NAMALWA (cell line): ENCODE results near the gene ZNF709.
A peak's percentile ranks its signal among the peaks of the same experiment; 100 is the strongest.
"Not testable (repeated sequence)": the region's sequence is repeated elsewhere in the genome, so short reads cannot be mapped to it uniquely, and the experiment has no call there.

Experiments used
- DNase-seq: peaks from one replicate; pipeline ENCODE4 v3.0.0-alpha.2; 2015; ENCODE audit warnings: low spot score

The ZNF709 gene

DNA sequence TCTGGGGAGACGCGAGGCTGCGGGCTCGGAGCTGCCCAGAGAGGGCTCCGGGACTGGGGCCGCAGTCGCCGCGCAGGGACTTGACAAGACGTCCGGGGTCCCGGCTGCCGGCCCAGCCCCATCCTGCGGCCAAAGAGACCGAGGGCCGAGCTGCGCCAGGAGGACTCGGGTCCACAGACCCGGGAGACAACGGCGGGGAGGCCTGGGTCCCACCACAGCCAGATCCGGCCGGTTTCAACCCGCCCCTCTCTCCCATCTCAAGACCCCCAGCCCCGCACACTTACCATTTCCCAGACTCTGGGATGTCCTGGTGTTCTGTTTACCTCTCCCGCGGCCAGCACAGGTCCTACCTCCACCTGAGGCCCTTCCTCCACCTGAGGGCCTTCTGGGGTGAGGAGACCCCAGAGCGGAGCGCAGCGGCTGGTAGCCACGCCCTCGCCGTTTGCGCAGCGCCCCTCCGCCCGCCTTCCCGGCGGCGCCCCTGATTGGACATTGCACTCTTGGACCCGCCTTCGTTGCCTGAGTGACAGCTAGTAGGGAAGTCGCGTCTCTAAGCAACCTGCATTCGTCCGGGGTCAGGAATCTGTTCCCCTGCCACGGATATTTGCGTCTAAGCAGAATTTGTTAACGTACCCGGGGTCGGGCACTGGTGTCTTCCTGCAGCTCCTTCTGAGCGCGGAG, at the start of gene ZNF709:
TSS of gene ZNF709 (minus strand) at position 446 of the 681 bp plus-strand sequence. CDS start at position 287, 159 bp downstream.
- DNase-seq: peak; percentile 94

DNA sequence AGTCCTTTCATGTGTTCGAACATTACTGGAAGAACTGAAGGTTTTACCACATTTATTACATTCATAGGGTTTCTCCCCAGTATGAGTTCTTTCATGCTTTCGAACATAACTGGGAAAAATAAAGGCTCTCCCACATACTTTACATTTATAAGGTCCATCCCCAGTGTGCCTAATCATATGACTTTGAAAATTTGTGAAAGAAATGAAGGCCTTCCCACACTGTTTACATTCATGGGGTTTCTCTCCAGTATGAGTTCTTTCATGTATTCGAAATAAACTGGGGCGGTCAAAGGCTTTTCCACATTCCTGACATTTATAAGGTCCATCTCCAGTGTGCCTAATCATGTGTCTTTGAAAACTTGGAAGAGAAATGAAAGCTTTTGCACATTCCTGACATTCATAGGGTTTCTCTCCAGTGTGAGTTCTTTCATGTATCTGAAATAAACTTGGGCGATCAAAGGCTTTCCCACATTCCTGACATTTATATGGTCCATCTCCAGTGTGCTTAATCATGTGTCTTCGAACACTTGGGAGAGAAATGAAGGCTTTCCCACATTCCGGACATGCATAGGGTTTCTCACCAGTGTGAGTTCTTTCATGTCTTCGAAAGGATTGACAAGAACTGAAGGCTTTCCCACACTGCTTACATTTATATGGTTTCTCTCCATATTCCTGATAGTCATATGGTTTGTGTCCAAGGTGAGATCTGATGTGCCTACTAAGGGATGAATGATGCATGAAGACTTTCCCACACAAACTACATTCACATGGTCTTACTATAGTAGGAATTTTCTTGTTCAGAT, 42.6 kb upstream of the ZNF709 start:
- DNase-seq: peak; percentile 21

DNA sequence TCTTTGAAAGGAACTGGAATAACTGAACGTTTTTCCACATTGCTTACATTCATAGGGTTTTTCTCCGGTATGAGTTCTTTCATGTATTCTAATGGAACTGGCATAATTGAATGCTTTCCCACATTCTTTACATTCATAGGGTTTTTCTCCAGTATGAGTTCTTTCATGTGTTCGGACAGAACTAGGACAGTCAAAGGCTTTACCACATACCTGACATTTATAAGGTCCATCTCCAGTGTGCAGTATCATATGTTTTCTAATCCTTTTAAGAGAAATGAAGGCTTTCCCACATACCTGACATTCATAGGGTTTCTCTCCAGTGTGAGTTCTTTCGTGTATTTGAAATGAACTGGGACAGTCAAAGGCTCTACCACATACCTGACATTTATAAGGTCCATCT, 41.9 kb upstream of the ZNF709 start:
- DNase-seq: no peak

DNA sequence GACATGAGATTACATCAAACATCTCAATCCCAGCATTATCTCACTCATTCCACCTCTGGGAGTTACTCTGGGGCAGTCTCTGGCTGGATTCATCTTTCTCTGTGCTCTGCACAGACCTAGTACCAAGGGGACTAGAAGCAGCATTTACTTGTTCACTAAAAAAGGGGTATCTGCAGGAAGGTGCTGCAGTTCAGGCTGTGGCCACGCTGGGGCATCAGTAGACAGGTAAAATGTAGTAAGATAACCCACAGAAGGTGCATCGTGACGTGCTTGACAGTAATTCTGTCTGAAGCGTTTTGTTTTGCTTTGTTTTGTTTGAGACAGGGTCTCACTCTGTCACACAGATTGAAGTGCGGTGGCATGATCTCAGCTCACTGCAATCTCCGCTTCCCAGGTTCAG, 37.4 kb upstream of the ZNF709 start:
- DNase-seq: peak; percentile 79

DNA sequence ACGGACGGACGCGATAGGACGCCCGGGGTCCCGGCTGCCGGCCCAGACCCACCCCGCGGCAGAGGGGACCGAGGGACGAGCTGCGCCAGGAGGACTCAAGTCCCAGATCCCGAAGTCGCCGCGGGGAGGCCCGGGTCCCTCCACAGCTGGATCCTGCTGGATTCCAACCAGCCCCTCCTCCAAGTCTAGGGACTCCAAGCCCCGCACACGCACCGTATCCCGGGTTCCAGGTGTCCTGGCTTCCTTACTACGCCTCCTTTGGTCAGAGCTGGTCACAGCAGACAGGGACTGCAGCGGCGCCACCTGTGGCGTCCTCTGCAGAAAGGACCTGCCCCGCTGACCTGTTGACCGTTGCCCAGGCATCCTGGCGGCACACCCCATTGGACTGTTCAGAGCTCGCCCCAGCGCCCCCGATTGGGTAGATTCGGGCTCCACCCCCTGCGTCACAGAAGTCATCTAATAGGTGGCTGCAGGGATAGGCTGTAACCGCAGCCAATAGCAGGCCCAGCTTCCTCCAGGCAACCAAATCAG, 29.0 kb upstream of the ZNF709 start:
- DNase-seq: no peak

DNA sequence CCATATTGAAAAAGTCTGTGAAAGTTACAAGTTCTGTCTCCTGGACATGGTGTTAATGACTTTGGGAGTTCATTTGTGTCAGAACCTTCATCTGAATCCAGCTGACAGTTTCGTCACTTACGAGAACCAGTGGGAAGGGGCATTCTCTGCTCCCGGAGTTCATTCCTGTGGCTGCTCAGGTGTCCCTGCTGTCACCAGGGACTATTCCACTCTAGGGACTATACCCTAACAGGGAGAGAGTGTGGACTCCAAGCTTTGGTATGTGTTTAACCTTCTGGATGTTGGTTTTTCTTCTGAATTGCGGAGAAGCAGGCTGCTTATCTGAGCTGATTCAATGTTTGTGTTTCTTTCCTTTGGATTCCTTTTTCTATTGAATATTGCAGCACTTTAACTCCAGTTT, 12.4 kb upstream of the ZNF709 start:
- no peak for DNase-seq

DNA sequence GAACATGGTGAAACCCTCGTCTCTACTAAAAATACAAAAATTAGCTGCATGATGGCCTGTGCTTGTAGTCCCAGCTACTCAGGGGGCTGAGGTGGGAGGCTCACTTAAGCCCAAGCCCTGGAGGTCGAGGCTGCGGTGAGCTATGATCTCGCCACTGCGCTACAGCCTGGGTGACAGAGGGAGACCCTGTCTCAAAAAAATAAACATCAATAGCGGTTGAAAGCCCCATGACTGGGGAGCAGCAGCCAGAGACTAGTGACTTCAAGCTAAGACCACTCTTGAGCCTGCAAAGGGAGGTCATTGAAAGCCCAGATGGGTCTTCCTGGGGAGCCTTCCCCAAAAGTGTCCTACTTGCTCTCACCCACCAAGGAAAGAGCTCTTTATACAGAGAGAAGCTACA, 11.9 kb upstream of the ZNF709 start:
- DNase-seq: no peak

DNA sequence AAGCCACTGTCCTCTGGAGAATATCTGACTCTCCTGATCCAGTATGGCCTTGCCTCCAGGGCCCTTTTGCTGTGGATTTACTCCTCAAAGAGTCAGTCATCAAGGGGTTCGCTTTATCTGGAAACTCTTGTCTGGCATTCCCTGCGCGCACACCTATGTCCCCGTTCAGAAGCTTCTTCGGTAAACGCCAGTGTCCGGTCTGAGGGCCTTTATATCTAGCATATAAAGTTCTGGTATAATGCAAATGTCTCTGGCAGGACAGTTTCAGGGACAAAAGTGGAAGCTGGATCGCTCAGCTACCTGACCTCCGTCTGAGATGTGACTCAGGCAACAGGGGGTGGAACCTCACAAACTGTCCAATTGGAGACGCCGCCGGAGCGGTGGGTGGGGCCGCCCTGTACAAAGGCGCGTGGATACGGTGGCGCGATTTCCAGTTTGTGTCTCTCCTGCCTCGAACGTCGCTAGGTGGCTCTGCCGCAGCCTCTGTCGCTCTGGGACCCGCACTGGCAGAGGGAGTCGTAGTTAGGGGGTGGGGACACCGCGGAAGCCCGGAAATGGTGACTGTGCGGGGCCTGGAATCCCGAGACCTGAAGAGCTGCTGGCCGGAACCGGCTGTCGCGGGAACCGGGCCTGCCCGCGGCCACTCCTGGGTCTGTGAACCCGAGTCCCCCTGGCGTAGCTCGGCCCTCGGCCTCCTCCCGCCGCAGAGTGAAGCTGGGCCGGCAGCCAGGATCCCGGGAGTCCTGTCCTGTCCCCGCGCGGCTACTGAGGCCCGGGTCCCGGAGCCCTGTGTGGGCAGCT, 10.6 kb upstream of the ZNF709 start:
- DNase-seq: peak; percentile 70

DNA sequence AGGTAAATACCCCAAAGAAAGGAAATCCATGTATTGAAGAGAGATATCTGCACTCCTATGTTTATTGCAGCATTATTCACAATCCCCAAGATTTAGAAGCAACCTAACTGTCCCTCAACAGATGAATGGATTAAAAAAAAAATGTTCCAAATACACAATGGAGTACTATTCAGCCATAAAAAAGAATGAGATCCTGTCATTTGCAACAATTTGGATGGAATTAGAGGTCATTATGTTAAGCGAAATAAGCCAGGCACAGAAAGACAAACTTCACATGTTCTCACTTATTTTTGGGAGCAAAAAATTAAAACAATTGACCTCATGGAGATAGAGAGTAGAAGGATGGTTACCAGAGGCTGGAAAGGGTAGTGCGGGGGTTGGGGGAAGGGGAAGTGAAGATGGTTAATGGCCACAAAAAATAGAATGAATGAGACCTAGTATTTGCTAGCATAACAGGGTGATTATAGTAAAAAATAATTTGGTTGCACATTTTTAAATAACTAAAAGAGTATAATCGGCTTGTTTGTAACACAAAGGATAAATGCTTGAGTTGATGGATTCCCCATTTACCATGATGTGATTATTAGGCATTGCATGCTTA, 9.7 kb upstream of the ZNF709 start:
- DNase-seq: no peak

DNA sequence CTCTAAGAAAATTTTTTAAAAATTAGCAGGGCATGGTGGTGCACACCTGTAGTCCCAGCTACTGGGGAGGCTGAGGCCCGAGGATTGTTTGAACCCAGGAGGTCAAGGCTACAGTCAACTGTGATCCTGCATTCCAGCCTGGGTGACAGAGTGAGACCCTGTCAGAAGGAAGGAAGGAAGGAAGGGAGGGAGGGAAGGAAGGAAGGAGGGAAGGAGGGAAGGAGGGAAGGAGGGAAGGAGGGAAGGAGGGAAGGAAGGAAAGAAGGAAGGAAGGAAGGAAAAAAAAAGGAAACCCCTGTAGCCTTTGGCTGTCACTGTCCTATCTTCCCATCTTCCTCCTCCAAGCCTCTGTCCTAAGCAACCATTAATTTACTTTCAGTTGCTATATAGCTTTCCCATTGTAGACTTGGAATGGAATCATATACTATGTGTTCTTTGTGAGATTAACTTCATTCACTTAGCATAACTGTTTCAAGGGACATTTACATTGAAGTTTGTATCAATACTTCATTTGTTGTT, 1.7 kb upstream of the ZNF709 start:
- DNase-seq: not testable (repeated sequence)

DNA sequence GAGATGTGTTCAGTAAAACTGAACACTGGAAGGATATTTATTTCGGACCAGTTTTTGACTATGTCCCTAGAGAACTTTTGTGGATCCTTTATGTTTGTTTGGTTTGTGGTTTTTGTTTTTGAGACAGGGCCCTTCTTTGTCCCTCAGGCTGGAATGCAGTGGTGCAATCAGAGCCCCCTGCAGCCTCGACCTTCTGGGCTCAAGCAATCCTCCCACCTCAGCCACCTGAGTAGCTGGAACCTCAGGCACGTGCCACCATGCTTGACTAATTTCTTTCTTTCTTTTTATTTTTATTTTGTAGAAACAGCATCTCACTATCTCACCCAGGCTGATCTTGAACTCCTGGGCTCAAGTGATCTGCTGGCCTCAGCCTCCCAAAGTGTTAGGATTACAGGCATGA, 955 bp upstream of the ZNF709 start:
- DNase-seq: no peak

DNA sequence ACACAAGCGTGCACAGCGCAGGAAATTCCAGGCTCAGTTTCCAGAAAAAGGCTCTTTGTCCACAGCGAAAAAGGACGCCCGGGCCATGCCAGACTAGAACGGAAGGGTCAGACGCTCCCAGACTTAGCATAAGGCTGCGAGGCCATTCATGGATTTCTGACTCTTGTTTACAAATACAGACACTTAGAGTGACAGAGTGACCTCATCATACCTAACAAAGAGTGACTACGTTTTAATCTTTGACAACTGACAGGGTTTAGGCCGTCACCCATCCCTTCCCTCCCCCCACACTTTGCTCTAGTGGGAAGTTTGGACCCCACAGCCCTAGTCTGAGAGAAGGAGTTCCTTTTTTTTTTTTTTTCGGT, 418 bp upstream of the ZNF709 start:
- no peak for DNase-seq

DNA sequence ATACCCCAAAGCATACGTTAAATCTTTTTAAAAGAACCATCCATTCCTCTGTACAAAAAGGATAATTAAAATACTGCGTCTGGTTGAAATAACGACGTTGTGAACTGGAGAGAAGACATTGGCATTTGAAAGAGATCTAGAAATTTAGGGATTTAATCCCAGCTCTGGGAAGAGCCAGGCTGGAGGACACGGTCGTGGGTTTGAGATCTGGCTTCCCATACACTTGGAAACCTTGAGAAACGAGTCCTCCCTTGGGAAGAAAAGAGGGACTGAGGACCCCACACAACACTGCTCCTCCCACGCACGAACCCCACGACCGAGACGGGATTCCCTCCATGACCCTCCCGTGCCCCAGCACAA, 625 bp downstream of the ZNF709 start:
- DNase-seq: no peak

DNA sequence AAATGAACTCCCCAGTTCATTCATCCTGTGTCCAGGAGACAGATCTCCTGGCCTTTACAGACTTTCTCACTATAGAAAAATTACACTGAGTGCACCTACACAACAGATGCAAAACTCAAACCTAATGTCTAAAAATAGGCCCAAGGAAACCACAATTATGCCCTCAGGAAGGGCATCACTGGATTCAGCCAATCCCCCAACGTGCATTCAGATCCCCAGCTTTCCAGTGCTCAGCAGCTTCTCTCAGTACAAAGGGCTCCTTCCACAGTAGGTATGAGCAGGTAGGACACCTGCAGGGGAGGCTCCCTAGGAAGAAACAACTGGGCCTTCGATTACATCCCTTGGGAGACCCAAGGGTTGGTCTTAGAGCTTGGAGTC, 2.1 kb downstream of the ZNF709 start:
- no peak for DNase-seq

DNA sequence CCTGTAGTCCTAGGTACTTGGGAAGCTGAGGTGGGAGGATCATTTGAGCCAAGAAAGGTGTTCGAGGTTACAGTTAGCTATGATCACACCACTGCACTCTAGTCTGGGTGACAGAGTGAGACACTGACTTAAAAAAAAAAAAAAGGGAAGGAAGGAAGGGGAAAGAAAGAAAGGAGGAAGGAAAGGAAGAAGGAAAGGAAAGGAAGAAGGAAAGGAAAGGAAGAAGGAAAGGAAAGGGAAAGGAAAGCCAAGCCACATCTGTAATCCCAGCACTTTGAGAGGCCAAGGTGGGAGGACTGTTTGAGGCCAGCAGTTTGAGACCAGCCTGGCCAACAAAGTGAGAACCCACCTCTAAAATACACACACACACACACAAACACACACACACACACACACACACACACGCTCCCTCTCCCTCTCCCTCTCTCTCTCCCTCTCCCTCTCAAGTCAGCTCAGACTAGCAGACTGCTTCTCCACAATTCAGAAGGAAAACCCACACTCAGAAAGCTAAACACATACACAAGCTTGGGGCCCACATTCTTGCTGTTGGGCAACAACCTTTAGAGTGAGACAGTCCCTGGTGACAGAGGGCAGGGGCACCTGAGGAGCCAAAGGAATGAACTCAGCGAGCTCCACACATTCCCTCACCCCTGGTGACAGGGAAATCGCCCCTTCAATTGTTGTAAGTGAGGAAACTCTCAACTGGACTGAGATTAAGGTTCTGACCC, 2.7 kb downstream of the ZNF709 start:
- no peak for DNase-seq

DNA sequence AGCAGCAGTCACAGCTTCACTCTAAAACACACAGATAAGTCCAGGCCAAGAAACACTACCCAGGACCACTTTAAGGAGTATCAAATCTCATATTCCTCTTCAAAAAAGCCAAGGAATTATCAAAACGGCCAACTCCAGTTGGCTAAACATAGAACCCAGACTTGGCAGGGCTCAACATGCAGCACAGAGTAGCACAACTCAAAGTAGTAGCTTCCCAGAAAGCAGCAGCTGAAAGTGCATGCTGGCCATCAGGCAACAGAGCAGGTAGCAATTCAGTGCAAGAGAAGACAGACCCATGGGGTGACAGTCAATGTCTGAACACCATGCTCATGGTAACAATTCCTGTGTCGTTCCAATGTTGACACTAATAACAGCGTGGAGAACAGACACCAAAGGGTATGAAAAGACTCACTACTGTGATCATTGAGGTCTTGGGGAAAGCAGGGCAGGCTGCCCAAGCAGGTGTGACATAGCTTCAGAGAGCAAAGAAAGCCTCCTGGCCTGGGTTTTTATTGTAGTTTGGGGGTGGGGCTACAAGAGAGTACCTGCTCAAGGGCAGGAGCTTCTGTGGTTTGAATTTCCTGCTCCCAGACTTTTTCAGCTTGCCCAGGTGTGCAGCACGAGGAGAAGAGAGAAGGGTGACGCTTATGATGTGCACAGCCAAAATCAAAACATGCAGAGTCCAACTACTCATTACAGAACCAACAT, 6.2 kb downstream of the ZNF709 start:
- DNase-seq: no peak

DNA sequence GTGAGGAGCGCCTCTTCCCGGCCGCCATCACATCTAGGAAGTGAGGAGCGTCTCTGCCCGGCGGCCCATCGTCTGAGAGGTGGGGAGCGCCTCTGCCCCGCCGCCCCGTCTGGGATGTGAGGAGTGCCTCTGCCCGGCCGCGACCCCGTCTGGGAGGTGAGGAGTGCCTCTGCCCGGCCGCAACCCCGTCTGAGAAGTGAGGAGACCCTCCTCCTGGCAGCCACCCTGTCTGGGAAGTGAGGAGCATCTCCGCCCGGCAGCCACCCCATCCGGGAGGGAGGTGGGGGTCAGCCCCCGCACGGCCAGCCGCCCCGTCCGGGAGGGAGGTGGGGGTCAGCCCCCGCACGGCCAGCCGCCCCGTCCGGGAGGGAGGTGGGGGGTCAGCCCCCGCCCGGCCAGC, 17.0 kb downstream of the ZNF709 start:
- not testable (repeated sequence) for DNase-seq

DNA sequence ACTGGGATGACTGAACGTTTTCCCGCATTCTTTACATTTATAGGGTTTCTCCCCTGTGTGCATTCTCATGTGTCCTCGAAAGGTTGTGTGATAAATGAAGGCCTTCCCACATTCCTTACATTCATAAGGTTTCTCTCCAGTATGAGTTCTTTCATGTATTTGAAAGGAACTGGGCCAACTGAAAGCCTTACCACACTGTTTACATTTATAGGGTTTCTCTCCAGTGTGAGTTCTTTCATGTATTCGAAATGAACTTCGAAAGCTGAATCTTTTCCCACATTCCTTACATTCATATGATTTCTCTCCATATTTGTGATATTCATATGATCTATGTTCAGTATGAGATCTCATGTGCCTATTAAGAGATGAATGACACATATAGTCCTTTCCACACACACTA, 19.4 kb downstream of the ZNF709 start:
- no peak for DNase-seq

DNA sequence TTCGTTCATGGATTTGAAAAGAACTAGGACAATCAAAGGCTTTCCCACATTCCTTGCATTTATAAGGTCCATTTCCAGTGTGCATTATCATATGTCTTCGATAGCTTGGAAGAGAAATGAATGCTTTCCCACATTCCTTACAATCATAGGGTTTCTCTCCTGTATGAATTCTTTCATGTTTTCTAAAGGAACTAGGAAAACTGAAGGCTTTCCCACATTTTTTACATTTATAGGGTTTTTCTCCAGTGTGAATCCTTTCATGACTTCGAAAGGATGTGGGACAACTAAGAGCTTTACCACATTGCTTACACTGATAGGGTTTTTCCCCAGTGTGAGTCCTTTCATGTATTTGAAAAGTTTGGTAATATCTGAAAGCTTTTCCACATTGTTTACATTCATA, 19.8 kb downstream of the ZNF709 start:
- no peak for DNase-seq

DNA sequence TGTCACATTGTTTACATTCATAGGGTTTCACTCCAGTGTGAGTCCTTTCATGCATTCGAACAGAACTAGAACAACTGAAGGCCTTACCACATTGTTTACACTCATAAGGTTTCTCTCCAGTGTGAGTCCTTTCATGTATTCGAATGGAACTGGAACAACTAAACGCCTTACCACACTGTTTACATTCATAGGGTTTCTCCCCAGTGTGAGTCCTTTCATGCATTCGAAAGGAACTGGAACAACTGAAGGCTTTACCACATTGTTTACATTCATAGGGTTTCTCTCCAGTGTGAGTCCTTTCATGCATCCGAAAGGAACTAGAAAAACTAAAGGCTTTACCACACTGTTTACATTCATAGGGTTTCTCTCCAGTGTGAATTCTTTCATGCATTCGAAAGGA, 20.5 kb downstream of the ZNF709 start:
- not testable (repeated sequence) for DNase-seq

DNA sequence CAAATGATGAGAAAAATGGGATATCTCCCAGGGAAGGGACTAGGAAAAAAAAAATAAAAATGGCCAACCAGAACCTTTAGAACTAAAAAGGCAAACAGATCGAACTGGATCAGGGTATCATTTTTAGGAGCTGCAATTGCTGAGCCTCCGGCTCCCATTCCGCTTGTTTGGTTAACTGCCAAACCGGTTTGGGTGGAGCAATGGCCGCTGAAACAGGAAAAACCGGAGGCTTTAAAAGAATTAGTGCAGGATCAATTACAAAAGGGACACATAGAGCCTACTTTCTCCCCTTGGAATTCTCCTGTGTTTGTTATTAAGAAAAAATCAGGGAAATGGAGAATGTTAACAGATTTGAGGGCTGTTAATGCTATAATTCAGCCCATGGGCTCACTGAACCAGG, 31.1 kb downstream of the ZNF709 start:
- DNase-seq: no peak
